WERI-Rb-1 (cell line): ENCODE results near the gene GBA2.

Source experiments
- DNase-seq: peaks from one replicate; pipeline ENCODE4 v3.0.0-alpha.2; 2020
- H3K27ac ChIP-seq: fragments of 250-450 bp; sonication (Bioruptor Pico); 2 replicates; pipeline ENCODE4 v1.5.1; 2020; ENCODE audit warnings: mild to moderate bottlenecking, moderate library complexity
- H3K27me3 ChIP-seq: fragments of 250-450 bp; sonication (Bioruptor Pico); 2 replicates; pipeline ENCODE4 v1.5.1; 2021; ENCODE audit warnings: mild to moderate bottlenecking, low read depth, moderate library complexity; ENCODE audit not compliant: insufficient read depth, severe bottlenecking
- H3K36me3 ChIP-seq: fragments of 250-450 bp; sonication (Bioruptor Pico); 2 replicates; pipeline ENCODE4 v1.5.1; 2020; ENCODE audit warnings: mild to moderate bottlenecking, moderate library complexity
- H3K4me3 ChIP-seq: 2 replicates; pipeline ENCODE4 v1.5.1; 2011; ENCODE audit warnings: low read depth, mild to moderate bottlenecking, control low read depth, low read length
- H3K9me3 ChIP-seq: fragments of 250-450 bp; sonication (Bioruptor Pico); 2 replicates; pipeline ENCODE4 v1.5.1; 2021; ENCODE audit warnings: mild to moderate bottlenecking, moderate library complexity; ENCODE audit not compliant: severe bottlenecking
- CTCF ChIP-seq: IDR thresholded peaks from 2 replicates; pipeline ENCODE4 v1.5.1; 2011; ENCODE audit warnings: low read depth, mild to moderate bottlenecking, control low read depth, inconsistent platforms, low read length

GBA2 gene

GRCh38 chr9:35743452-35743851 lies 5.6 kb downstream of the GBA2 start:
- Histone ChIP-seq H3K27me3 (no peaks in the 10 kb centered on the region), H3K36me3 (peaks cover 73% of the 10 kb centered on the region), H3K9me3 (no peaks in the 10 kb centered on the region), H3K4me3 (no peak overlapping the region), H3K27ac (no peak overlapping the region)
- DNase-seq: no peak
- no peak for TF ChIP-seq CTCF

- DNase-seq: no peak
- H3K36me3 ChIP-seq: peaks cover 89% of the 10 kb centered on the region
- TF ChIP-seq CTCF: no peak
Observed at GRCh38 chr9:35741740-35742139, 7.3 kb downstream of the GBA2 start.

GRCh38 chr9:35740243-35740642 lies 8.8 kb downstream of the GBA2 start:
- H3K4me3 ChIP-seq: no peak overlapping the region
- no peaks in the 10 kb centered on the region for H3K9me3 ChIP-seq
- H3K36me3 ChIP-seq: peaks cover 92% of the 10 kb centered on the region
- no peak for DNase-seq
- H3K27me3 ChIP-seq: no peaks in the 10 kb centered on the region
- no peak for TF ChIP-seq CTCF
- no peak overlapping the region for H3K27ac ChIP-seq

More at GRCh38 chr9:35741740-35742139, 7.3 kb downstream of the GBA2 start:
- no peaks in the 10 kb centered on the region for H3K27me3 ChIP-seq
- H3K27ac ChIP-seq: no peak overlapping the region
- no peaks in the 10 kb centered on the region for H3K9me3 ChIP-seq
- H3K4me3 ChIP-seq: no peak overlapping the region

- no peak for TF ChIP-seq CTCF
- Histone ChIP-seq H3K27me3 (no peaks in the 10 kb centered on the region), H3K27ac (no peak overlapping the region), H3K4me3 (no peak overlapping the region), H3K9me3 (no peaks in the 10 kb centered on the region), H3K36me3 (peaks cover 94% of the 10 kb centered on the region)
- no peak for DNase-seq
Observed at GRCh38 chr9:35738924-35739323, 10.1 kb downstream of the GBA2 start.

GRCh38 chr9:35738186-35738585 lies 10.8 kb downstream of the GBA2 start:
- H3K36me3 ChIP-seq: peaks cover 86% of the 10 kb centered on the region

More at GRCh38 chr9:35738186-35738585, 10.8 kb downstream of the GBA2 start:
- Histone ChIP-seq H3K27me3 (no peaks in the 10 kb centered on the region), H3K4me3 (no peak overlapping the region), H3K9me3 (no peaks in the 10 kb centered on the region), H3K27ac (no peak overlapping the region)
- no peak for TF ChIP-seq CTCF
- no peak for DNase-seq
